GM18502 (cell line): Measurements from ENCODE around the gene SSNA1.

ENCODE experiments used
- ATAC-seq: cut with Tn5 transposase; IDR thresholded peaks from one replicate; pipeline ENCODE4 v1.9.1; 2021; ENCODE audit warnings: mild to moderate bottlenecking; ENCODE audit not compliant: unreplicated experiment, poor library complexity

Gene SSNA1

DNA sequence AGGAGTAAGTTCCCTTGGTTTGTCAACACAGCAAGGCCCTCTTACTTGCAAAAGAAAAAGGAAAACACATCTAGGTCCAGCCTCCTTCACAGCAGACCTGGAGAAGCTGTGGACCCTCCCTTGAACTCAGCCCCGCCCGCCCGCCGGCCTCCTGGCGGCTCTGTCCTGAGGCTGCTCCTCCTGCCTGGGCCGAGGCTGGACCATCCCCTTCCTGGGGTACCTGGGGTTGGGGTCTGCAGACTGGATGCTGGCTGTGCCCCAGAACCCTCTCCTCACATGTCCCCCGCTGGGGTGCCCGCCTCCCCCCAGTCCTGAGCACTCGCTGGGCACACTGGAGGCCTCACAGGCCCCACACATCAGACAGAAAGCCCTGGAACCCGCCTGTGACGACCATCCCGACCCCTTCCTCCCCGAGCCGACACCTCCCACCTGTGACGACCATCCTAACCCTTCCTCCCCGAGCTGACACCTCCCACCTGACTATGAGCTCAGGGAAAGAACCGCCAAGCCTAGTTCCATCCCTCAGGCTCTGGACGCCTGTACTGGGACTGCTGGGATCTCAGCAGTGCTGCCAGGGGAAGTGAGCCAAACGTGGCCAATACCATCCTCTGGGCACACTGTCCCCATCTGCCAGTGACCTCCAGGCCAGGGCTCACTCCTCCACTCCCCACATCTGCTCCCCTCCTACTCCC lies 9.4 kb upstream of the SSNA1 start:
- ATAC-seq: no peak

DNA sequence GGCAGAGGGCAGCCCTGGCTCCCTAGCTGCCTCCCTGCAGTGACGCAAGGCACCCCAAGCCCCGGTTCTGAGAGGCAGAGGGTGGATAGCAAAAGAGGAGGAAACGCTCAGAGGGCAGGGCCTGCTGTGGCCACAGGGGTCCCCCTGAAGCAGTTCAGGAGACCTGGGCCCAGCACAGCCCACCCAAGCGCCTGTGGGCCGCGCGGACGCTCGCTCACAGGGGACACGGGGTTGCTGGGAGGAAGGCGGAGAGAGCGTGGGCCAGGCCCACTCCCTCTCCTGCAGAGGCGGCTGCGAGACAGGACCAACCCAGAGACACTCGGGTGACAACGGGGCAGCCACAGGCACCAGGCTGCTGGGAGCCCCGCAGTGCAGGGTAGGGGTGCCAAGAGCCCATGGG lies 8.7 kb upstream of the SSNA1 start:
- ATAC-seq: no peak

DNA sequence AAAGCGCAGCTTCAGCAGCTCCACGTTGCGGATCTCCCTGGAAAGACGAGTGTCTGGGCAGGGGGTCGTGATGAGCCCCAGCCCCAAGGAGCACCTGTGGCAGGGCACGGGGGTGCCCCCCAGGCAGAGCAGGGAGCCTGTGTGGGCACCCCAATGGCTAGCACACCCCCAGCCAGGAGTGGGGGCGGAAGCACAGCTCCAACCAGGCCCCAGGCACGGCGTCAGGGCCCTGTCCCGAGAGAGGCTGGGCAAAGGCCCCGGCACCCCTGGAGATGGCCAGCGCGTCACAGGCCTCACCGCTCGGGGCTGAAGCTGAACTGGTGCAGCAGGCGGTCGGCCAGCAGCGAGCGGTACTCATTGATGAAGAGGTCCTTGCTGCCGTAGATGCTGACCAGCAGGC lies 8.0 kb upstream of the SSNA1 start:
- ATAC-seq: no peak

DNA sequence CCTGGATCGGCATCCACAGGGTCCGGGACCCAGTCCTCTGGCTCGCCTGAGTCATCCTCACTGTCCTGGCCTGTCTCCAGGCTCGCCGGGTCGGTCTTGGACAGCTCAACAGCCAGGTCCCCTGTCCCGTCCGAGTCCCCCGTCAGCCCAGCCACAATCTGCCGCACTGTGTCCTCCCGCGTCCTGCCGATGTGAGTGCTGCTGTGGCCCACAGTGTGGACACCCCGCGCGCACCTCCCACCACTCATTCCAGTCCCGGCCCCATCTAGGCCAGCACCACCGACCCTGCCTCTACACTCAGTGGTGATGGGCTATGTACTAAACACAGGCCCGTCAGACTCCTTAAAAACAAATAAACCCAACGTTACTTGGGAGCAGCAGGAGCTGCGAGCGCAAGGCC lies 6.8 kb upstream of the SSNA1 start:
- ATAC-seq: no peak

DNA sequence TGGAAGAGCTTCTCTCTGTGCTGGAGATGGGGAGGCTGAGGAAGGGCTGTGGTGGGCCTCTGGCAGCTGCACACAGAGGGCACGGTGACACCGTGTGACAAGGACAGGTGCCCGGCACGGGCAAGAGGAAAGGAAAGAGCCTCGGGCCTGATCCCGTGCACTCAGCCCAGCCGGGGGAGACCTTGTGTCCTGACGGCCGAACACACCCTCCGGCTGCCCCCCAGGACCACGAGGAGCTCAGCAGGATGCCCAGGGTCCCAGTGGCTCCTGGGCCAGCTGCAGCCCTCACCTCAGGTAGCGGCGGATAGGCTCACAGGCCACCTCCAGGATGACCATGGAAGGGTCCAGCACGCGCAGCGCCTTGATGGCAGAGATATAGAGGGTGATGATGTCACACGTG lies 5.6 kb upstream of the SSNA1 start:
- ATAC-seq: no peak

DNA sequence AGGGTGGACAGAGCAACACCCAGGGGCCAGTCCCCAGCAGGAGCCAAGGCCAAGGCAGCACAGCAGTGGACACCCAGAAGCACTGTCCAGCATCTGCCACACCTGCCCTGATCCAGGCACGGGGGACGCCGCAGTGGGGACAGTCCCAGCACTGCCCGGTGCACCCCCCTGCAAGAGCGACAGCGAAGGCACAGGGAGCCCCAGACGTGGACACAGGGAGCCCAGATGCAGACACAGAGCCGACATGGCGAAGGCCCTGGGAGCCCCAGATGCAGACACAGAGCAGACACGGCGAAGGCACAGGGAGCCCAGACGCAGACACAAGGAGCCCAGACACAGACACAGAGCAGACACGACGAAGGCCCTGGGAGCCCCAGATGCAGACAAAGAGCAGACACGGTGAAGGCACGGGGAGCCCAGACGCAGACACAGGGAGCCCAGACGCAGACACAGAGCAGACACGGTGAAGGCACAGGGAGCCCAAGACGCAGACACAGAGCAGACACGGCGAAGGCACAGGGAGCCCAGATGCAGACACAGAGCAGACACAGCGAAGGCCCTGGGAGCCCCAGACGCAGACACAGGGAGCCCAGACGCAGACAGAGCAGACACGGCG lies 4.4 kb upstream of the SSNA1 start:
- ATAC-seq: no peak

DNA sequence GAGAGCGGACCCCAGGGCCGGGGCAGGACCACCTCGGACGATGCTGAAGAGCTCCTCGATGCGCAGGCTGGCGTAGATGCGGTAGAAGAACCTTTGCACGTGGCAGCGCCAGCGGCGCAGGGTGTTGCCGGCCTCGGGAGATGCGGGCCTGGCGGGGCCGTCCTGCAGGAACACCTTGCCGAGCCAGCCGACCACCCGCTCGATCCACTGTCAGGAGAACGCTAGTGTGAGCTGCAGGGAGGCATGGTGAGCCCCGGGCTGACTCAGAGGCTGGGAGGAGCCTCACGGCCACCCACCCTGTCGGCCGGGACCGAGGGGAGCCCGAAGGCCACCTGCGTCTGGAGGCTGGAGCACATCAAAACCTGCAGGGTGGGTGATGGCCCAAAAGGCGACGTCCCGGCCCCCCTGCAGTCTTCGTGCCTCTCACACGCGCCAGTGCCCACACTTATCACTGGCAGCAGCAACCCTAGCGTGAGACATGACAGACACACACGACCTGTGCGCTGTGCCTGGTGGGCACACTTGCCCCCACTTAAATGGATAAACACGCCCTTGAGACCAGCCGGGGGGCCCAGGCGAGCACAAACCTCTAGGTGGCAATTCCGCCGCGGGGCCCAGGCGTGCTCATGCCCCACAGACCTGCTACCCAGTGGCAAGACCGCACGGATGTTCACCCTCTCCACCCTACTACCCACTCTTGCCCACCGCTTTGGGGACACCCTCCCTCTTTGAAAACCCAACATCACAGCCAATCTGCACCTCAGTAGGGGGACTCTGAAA lies 3.4 kb upstream of the SSNA1 start:
- no peak for ATAC-seq

DNA sequence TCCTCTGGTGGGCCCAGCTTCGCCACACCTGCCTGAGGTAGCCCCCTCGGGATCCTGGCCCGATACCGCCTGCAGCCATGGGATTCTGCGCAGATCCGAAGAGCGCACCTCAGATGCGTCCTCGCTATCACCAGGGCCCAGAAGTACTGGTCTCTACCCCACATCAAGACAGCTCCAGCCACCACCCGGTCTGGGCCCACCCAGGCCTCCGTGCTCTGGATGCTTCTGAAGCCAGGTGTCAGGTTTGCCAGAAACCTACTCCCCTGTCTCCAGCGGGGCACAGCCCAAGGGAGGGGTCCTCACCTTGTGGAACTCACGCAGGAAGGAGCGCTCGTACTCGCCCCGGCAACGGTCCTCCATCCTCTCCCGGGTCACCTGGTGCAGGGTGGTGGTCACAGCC lies 2.6 kb upstream of the SSNA1 start:
- ATAC-seq: no peak

DNA sequence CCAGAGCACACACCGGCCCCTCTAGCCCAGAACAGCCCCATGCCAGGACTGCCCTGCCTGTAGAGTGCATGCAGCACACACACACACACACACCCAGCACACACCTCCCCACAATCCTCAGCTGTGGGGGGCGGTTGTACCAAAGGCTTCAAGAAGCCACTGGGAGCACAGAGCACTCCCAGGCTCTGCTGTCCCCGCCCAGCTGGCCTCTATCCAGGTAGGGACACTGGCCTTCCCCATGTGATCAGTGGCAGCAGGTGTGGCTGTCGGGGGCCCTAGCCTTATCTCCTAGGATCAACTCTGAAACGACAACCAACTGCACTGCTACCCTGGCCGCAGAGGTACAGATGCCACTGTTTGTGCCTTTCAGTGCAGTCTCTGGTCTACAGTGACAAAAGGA lies 2.1 kb upstream of the SSNA1 start:
- ATAC-seq: no peak

DNA sequence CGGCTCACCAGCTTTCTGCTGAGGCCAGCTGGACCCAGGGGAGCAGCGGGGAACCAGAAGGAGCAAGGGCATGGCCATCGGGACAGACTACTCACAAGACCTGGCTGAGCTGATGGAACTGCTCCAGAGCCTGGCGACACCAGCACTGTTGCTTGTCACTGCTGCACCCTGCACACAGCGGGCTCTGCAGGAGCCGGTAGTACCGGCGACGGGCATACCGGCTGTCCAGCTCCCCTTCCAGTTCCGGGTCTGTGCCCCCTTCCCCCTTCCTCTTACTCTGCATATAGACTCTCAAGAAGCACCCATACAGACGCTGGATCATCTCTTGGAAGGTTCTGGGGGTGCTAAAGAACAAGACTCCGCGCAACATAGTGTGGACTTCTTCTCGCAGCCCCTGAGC lies 1.1 kb upstream of the SSNA1 start:
- ATAC-seq: no peak

DNA sequence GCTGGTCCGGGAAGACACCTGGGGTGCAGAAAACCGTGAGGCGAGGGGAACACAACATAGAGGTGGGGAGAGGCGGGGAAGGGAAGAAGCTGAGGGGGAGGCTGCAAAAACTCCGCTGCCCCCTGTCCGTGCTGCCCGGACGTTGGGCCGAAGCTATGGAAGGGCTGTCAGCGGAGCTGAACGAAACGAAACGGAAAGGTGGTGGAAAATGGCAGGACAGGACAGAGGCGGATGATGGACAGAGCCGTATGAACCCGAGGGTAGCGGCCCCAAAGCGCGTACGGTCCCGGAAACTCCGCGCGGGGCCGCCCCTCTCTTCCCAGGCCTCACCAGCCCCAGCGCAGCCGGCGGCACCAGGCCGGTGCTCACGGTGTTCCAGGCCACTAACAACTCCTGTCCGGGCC lies 388 bp upstream of the SSNA1 start:
- ATAC-seq: no peak

DNA sequence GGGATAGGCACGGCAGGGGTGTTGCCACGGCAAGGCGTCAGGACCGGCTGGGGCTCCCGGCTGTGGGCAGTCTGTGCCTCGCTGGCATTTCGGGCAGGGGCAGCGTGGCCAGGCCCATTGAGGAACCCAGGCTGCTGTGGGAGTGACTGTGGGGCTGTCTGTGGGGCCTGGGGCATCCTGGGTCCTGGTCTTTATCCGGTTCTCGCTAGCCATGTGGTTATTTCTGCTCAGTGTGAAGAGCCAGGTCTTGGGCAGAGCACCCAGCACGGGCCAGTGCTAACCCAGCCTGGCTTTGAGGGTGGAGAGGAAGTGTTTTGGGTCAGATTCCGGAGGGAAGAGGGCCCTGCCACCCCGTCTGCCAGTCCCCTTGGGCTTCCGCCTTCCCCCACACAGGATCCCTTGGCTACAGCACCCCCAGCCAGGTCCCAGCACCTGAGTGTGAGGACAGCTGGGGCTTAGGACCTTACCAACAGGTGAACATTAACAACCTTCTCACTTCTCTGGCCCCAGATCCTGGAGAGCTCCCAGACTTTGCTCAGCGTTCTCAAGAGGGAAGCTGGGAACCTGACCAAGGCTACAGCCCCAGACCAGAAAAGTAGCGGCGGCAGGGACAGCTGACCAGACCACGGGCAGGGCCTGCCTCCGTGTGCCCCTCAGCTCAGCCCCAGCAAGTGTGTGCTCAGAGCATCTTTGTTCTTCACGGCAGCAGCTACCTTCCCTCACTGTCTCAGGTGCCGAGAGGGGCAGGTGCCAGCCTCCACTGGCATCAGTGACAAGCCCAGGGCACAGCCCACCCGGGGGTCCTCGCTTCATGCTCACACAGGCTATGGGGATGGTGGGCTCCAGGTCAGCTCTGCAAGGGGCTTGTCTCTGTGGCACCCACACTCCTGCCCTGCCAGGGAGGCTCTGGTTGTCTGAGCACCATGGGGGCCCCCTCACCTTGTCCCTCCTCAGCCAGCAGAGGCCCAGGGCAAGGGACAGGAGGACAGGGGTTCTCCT lies 1.1 kb downstream of the SSNA1 start:
- ATAC-seq: no peak

DNA sequence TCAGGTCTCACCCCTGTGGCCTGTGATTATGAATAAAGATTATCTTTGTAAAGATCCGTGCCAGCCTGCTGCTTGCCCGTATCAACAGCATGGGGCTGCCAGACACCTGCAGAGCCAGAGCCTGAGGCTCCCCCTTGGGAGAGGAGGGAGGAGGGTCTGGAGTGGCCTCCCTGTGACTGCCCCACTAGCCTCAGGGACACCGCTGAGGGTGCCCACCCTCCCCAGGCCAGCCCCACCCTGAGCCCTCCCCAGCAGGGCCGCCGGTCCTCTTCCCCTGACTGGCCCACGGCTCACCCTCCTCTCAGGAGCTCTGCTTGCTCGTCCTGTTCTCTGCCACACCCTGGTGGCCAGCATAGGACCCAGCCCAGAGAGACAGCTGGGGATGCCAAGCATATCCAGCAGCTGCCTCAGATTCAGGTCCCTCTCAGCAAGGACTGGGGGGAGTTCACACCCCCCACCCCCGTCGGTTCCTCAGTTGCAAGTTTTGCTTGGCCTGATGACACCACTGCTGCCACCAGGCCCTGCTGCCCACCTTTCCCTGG lies 1.9 kb downstream of the SSNA1 start:
- ATAC-seq: no peak

DNA sequence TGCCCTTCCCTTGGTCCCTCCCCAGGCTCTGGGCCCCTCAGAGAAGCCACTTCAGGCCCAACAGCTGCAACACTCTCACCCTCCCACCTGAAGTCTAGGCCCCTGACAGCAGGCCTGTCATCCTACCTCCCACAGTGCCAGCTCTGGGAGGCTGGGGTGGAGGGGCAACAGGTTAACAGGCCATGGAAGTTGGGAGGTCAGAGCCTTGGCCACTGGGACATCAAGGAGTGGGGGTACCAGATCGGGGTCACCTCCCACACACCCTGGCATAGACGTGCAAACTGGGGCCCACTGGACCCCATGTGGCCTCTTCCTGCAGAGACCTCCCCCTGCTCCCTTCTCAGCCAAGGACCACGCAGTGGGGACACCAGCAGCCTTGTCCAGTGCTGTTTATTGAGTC lies 2.8 kb downstream of the SSNA1 start:
- ATAC-seq: no peak

DNA sequence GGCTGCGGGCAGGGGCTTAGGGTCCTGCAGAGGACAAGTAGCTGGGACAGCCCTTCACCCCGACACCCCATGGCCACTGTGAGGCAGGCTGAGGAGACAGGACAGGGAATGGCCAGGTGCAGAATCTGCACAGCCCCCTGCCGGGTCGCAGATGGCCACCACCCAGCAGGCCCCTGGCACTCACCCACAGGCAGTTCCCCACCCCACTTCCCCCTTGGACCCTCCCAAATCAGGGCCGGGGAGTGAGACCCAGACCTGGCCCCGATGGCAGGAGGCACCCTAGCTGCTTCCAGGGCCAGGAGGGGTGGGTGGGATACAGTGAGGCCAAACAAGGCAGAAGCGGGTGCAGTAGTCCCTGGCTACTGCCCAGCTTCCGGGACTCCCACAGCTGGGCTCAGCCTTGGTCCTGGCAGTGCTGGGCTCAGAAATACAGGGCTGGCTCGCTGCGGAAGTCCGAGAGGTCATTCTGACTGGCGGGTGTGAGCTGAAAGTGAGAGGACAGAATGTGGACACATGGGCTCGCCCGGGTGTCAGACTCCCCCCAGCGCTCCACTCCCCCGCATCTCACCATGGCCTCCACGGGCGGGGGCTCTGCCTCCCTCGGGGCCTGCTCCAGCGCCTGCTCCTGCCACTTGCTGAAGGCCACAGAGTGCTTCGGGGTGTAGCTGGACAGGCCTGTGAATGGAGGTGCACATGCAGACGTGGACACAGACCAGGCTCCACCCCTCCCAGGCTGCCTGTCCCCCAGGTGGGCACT lies 3.4 kb downstream of the SSNA1 start:
- ATAC-seq: no peak

DNA sequence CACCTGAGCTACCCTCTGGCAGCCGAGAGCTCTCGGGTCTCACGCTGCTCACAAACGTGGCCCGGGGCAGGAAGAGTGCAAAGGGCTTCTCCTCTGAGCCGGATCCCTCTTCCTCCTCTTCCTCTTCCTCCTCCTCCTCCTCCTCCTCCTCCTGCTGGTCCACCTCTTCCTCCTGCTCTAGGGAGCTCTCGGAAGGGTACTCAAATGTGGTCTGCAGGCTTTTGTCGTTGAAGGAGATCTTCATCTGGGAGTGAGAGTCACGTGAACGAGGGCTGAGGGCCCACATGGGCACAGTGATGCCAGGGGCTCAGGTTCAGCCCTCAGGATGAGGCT lies 3.9 kb downstream of the SSNA1 start:
- no peak for ATAC-seq

DNA sequence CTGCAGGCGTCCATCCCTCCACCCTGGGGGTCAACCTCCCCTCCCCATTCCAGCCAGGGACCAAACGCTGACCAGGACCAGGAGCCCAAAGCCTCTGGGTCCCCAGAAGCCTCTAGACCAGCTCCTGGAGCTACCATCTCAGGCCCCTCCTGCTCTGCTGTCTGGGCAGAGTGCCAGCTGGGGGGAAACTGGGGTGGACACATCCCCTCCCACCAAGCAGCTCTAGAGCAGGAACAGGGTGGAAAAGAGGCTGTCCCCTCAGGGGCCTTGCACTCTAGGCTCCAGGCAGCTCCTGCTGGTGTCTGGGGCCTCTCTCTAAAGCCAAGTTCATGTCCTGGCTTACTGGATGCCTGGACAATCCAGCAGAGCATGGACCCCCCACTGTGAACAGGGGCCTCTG lies 4.4 kb downstream of the SSNA1 start:
- ATAC-seq: no peak

DNA sequence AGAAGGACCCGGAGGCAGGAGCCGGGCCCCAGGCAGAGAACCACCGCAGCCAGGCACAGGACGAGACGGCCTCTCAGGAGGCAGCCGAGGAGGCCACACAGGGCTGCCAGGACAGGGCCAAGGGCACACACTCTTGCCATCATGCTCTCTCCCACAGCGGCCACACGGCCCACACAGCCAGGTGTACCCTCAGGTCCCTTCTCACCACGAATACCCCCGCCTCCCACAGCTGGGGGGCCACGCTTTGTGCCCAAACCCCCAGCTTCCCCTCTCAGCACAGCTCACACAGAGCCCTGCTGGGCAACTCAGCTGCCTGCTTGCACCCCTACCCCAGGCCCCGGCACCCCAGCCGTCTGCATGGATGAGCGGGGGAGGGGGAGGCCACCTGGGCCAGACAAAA lies 5.3 kb downstream of the SSNA1 start:
- no peak for ATAC-seq

DNA sequence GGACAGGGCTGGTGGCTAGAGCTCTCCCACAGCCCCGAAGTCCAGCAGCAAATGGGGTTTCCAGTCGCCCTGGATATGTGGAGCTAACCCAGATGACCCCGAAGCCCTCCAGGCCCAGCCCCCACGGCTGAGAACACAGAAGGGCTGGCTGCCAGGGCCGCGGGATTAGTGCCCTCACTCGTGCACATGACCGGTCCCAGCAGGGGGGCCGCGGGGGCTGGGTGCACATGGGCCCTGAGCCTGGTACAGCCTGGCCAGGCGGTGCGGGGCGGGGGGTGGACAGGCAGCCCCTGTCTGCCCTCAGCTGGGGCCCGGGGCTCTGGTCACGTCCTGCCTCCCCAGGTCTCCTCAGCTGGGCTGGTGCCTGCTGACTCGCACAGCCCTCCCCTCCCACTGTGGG lies 5.9 kb downstream of the SSNA1 start:
- no peak for ATAC-seq

DNA sequence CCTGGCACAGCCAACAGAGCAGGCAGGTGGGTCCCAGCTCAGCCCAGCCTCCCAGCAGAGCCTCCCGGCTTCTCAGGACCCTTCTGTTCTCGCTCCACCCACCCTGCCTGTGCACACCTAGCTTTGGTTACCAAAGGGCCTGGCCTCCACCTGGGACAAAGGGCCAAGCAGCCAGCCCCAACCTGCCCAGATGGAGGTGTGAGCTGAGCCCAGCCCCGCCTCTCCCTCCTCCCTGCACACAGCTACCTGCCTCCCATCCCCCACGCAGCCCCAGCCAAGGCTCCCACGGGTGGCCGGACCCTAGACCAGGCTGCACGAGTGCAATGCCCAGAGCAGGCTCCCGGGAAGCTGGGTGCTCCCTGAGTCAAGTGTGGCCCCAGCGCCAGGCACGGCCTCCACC lies 6.4 kb downstream of the SSNA1 start:
- ATAC-seq: no peak
